Body of pancreas (tissue), 4 donors: ENCODE results near the gene MIGA1. TPM values are rescaled to one million over a fixed set of nuclear protein-coding genes. Genes with fewer than 3 reads are reported as not detected.
"Not testable (repeated sequence)": the region's sequence is repeated elsewhere in the genome, so short reads cannot be mapped to it uniquely, and the experiment has no call there.

Experiments
- ATAC-seq: fragments of 150-250 bp; one replicate; pipeline ENCODE4 v1.9.1; 2016
- DNase-seq, 4 donors: peaks; one replicate each; pipeline ENCODE4 v3.0.0-alpha.2; 2019
- H3K27ac ChIP-seq, 4 donors: fragments of 200-600 bp; sonication (generic); 1 replicate in 3 of 4; 2 replicates in 1 of 4; pipeline versions ENCODE4 v1.5.1 to v1.6.1; 2016 to 2019; ENCODE audit warnings: mild to moderate bottlenecking in 1 of 4, mixed read lengths in 1 of 4, moderate library complexity in 1 of 4
- H3K27me3 ChIP-seq, 2 donors: fragments of 200-600 bp; sonication (generic); one replicate each; pipeline ENCODE4 v1.6.0; 2016; ENCODE audit warnings: mild to moderate bottlenecking in 1 of 2
- H3K36me3 ChIP-seq, 2 donors: fragments of 200-600 bp; sonication (generic); replicated peaks in 1 of 2; 2 replicates each; pipeline ENCODE4 v1.5.1; 2016; ENCODE audit warnings: low read depth in 2 of 2; ENCODE audit not compliant: insufficient read depth in 1 of 2
- H3K4me1 ChIP-seq: fragments of 200-600 bp; sonication (generic); one replicate; pipeline ENCODE4 v1.6.0; 2016
- H3K4me3 ChIP-seq, 2 donors: fragments of 200-600 bp; sonication (generic); 1 replicate in 1 of 2; 2 replicates in 1 of 2; pipeline ENCODE4 v1.5.1; 2016 to 2019
- H3K9me3 ChIP-seq, 3 donors: fragments of 200-600 bp; sonication (generic); 1 replicate in 2 of 3; 2 replicates in 1 of 3; pipeline ENCODE4 v1.5.1; 2016
- CTCF ChIP-seq, 7 experiments: fragments of 450-650 bp in 4 of 7; fragments of 200-600 bp in 3 of 7; sonication (generic) in 3 of 7; IDR thresholded peaks; one replicate each; pipeline ENCODE4 v1.5.1; 2016 to 2019; ENCODE audit warnings: antibody characterized with exemption in 7 of 7
- POLR2A ChIP-seq, 3 donors: fragments of 450-650 bp; IDR thresholded peaks; one replicate each; pipeline ENCODE4 v1.6.1; 2016; ENCODE audit warnings: antibody characterized with exemption in 3 of 3, mild to moderate bottlenecking in 2 of 3
- WGBS, 2 donors: methylation state at CpG; one replicate each; pipeline ENCODE4 v1.1.5; 2017; 5-methylcytosine and 5-hydroxymethylcytosine counted together
- intact Hi-C: fragments of 100-400 bp; cut with DNase I; formaldehyde crosslinking; loops from one replicate; pipeline ENCODE4 v1.15.1; 2023
- total RNA-seq, 2 donors: library from RNA; depleted of rRNA; stranded (reverse); fragments of >200 nt; gene quantifications; one replicate each; pipeline ENCODE4 v1.1.0, GENCODE V29; 2016

The MIGA1 gene
- total RNA-seq, 2 donors from 2014 or later: 6.6 to 10.4 TPM

- Histone ChIP-seq H3K36me3 (no peaks in the 10 kb centered on the region), H3K27me3 (no peaks in the 10 kb centered on the region), H3K9me3 (no peaks in the 10 kb centered on the region), H3K4me1 (peaks cover 9% of the 10 kb centered on the region), H3K27ac (no peak overlapping the region), H3K4me3 (no peak overlapping the region)
- intact Hi-C loops: no loop called here
- no peak for DNase-seq
- no peak for TF ChIP-seq CTCF (IDR thresholded peaks at IDR 0.05)
- TF ChIP-seq POLR2A (IDR thresholded peaks at IDR 0.05): no peak
- WGBS, 2 donors: 76 to 84% methylated on average over 1 of the region's 1 CpG
- no peak for ATAC-seq
These were observed 126.2 kb downstream of the MIGA1 start for GRCh38 chr1:77905603-77906002.

GRCh38 chr1:77906019-77906545, 126.6 kb downstream of the MIGA1 start:
- TF ChIP-seq POLR2A (IDR thresholded peaks at IDR 0.05) (no peak), CTCF (IDR thresholded peaks at IDR 0.05) (no peak)
- WGBS, 2 donors: 52 to 54% methylated on average over 2 of the region's 2 CpGs
- ATAC-seq (no peak), DNase-seq (no peak)
- intact Hi-C loops: no loop called here
- no peaks in the 10 kb centered on the region for H3K36me3 ChIP-seq
- H3K27ac ChIP-seq: no peak overlapping the region
- H3K27me3 ChIP-seq: no peaks in the 10 kb centered on the region
- H3K4me3 ChIP-seq: no peak overlapping the region
- peaks cover 5% of the 10 kb centered on the region for H3K4me1 ChIP-seq
- no peaks in the 10 kb centered on the region for H3K9me3 ChIP-seq

GRCh38 chr1:77906624-77907023, 127.2 kb downstream of the MIGA1 start:
- DNase-seq (no peak), ATAC-seq (no peak)
- Histone ChIP-seq H3K4me1 (peaks cover 5% of the 10 kb centered on the region), H3K27me3 (no peaks in the 10 kb centered on the region), H3K36me3 (no peaks in the 10 kb centered on the region), H3K4me3 (no peak overlapping the region), H3K27ac (no peak overlapping the region), H3K9me3 (no peaks in the 10 kb centered on the region)
- no peak for TF ChIP-seq CTCF (IDR thresholded peaks at IDR 0.05)
- no peak for TF ChIP-seq POLR2A (IDR thresholded peaks at IDR 0.05)
- 39 to 54% methylated on average over 1 of the region's 1 CpG for WGBS, 2 donors
- intact Hi-C loops: no loop called here

- Histone ChIP-seq H3K27me3 (no peaks in the 10 kb centered on the region), H3K9me3 (no peaks in the 10 kb centered on the region), H3K36me3 (no peaks in the 10 kb centered on the region), H3K4me1 (peaks cover 5% of the 10 kb centered on the region), H3K27ac (no peak overlapping the region), H3K4me3 (no peak overlapping the region)
- 90 to 99% methylated on average over 4 of the region's 4 CpGs for whole genome bisulfite sequencing, 2 donors
- ATAC-seq (no peak), DNase-seq (no peak)
- intact Hi-C loops: no loop called here
- TF ChIP-seq POLR2A (IDR thresholded peaks at IDR 0.05) (no peak), CTCF (IDR thresholded peaks at IDR 0.05) (no peak)
These were observed 130.7 kb downstream of the MIGA1 start for GRCh38 chr1:77910116-77910515.

- H3K4me1 ChIP-seq, intact Hi-C loops, H3K27me3 ChIP-seq, H3K9me3 ChIP-seq, H3K36me3 ChIP-seq, H3K27ac ChIP-seq, ATAC-seq, H3K4me3 ChIP-seq, DNase-seq: not testable (repeated sequence)
- 95 to 96% methylated on average over 5 of the region's 5 CpGs for WGBS, 2 donors
These were observed 139.5 kb downstream of the MIGA1 start for GRCh38 chr1:77918918-77919317.
